ENCODE results near the gene SCIN.
A peak's percentile ranks its signal among the peaks of the same experiment; 100 is the strongest.
"Not testable (repeated sequence)": the region's sequence is repeated elsewhere in the genome, so short reads cannot be mapped to it uniquely, and the experiment has no call there.

SCIN gene

DNA sequence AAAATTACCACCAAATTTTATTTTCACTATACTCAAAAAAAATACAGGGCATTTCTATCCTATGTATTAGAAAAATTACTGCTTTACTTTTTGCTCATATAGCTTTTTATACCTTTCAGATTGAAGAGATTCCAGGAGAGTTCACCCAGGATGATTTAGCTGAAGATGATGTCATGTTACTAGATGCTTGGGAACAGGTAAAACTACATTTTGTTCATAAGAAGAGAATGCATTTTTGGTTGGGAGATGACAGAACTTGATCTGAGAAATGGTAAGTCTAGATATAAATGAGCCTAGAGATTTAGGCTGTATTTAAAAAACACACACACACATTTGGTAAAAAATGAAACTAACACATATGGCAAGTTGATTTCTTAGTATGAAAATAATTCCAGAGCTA is 78.8 kb downstream of the SCIN start:
- no peak for DNase-seq

DNA sequence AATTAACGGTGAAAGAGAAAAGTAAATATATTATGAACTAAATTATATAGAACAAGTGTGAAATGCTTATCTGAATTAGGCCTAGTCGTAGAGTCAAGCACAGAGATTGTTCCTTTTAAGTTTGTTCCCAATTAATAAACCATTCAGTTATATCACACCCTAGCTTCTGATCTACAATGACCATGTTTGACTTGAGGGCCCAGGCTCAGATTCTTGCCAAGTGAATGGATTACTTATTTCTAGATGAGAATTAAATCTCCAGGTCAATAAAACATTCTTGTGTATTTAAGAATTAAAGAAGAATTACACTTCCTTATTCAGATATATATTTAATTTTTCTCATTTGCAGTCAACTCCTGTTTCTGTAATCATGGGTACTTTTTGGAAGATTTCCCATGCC is 79.6 kb downstream of the SCIN start:
- DNase-seq = no peak

DNA sequence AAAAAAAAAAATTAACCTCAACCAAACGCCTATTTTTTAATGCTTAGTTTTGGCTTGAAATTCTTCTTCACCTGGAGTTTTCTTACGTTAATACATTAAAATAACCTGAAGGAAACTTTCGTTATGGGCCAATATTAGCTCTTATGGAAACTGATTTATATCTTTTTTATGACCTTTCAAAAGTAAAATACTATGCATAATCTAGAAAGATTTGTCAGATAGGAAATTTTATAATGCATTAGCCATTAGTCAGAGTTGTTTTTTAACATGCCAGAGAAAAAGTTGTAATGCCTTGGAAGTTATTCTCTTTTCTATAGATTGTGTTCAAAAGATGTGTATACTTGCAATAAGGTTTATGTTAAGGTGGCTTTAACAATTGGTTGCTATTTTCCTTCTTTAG is 82.6 kb downstream of the SCIN start:
- no peak for DNase-seq

DNA sequence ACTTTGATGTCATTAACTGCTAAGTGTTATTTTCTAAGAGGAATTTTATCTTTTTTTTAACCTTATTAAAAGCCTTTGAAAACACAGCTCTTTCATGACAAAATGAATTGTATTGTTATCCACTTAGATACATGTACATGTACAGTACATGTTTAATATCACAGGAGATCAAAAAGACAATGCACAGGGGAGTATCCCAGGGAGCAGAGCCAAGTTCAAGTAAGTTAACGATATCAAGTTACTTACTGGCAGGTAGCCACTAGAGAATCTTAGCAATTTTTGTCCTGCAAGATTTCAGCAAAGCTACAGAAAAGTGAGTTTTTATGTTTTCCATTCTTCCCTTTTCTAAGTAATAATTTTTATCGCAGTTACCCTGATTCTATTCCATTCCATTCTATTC is 83.0 kb downstream of the SCIN start:
- no peak for DNase-seq

DNA sequence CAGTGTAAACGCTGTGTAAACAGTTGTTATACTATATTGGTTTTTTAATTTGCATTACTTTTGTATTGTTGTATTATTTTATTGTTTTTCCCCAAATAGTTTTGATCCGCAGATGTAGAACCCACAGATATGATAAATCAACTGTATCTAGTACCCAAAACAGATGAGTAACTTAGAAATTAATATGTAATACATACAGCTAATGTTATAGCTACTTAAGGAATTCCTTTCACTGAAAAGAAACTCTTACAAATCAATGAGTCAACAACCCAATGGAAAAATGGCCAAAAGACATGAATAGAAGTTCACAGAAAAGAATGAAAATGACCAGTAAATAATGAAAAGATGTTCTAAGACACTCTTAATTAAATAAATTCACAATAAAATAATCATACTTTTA is 84.6 kb downstream of the SCIN start:
- no peak for DNase-seq

DNA sequence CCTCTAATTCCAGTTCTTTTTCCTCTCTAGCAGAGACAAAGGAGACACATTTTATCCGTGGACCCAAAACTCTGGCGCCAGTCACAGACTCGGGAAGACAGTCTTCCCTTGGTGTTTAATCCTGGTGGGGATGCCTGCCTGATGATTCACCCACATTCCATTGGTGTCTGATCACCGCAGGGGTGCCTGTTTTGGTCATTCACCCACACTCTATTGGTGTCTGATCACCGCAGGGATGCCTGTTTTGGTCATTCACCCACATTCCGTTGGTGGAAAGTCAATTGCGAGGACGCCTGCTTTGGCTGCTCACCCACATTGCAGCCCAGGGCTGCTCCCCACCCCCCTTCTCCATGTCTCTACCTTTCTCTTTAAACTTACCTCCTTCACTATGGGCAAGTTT is 89.9 kb downstream of the SCIN start:
- not testable (repeated sequence) for DNase-seq

DNA sequence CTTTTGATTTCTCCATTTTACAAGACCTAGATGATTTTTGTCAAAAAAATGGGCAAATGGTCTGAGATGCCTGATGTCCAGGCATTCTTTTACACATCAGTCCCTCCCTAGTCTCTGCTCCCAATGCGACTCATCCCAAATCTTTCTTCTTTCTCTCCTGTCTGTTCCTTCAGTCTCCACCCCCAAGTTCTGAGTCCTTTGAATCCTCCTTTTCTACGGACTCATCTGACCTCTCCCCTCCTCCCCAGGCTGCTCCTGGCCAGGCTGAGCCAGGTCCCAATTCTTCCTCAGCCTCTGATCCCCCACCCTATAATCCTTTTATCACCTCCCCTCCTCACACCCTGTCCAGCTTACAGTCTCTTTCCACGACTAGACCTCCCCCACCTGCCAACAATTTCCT is 90.5 kb downstream of the SCIN start:
- DNase-seq = not testable (repeated sequence)

DNA sequence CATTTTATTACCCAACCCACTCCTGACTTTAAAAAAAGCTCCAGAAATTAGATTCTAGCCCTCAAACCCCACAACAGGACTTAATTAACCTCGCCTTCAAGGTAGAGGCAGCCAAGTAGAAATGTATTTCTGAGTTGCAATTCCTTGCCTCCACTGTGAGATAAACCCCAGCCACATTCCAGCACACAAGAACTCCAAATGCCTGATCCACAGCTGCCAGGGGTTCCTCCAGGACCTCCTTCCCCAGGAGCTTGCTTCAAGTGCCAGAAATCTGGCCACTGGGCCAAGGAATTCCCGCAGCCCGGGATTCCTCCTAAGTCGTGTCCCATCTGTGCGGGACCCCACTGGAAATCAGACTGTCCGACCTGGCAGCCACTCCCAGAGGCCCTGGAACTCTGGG is 91.1 kb downstream of the SCIN start:
- DNase-seq = no peak

DNA sequence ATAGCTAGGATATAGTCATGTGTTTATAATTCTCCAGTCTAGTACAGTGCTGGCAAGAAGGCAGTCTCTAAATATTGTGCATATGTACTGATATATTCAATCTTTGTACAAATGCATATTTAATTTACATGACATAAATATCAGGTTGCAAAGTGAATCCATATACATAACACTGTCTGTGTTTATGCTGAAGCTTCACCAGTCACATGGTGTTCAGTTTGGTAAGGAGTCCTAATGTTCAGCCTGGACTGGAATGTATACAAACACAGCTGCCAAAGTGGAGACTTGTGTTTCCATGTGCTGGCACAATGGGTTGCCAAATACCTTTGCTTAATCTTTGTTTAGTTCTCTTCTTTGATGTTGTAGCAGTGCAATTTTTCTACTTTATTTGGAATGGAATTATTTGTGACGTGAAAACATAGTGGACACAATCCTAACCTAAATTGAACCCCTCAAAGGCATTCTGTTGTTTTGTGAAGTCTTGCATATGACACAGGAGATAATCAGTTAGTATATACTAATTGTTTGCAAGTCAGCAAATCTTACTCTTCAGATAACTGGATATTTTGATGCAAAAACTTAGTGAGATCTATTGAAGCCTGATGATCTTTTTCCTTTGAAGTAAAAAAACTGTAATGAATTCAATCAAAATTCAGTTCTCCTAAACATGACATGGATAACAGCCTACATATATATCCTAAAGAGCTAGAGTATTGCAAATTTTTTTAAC is 99.6 kb downstream of the SCIN start:
- DNase-seq = no peak

DNA sequence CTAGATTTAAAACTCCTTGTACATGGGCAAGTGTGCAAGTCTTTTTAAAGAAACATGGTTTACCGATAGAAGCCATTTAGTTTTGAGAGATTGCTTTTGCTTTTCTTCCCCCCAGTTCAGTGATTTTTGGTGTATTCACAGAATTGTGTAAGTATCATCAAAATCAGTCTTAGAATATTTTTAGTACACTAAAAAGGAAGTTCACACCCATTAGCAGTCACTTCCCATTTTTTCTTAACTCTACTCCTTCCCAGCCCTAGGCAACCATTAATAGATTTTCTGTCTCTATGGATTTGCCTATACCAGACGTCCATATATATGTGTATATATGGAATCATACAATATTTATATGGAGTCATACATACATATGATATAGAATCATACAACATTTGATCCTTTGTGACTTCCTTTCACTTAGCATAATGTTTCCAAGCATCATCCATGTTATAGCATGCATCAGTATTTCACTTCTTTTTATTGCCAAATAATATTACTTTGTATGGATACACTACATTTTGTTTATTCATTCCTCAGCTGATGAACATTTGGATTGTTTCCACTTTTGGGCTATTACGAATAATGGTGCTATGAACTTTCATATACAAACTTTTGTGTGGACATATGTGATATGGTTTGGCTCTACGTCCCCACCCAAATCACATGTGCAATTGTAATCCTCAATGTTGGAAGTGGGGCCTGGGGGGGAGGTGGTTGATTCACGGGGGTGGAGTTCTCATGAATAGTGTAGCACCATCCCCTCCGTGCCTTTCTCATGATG is 100.4 kb downstream of the SCIN start:
- no peak for DNase-seq

DNA sequence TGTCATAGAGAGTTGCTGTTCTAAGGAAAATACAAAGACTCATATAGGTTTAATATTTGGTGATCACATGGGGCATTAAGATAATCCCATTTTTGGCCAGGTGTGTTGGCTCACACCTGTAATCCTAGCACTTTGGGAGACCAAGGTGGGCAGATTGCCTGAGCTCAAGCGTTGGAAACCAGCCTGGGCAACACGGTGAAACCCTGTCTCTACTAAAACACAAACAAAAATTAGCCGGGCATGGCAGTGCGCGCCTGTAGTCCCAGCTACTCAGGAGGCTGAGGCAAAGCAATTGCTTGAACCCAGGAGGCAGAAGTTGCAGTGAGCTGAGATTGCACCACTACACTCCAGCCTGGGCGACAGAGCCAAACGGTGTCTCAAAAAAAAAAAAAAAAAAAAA is 102.9 kb downstream of the SCIN start:
- not testable (repeated sequence) for DNase-seq

DNA sequence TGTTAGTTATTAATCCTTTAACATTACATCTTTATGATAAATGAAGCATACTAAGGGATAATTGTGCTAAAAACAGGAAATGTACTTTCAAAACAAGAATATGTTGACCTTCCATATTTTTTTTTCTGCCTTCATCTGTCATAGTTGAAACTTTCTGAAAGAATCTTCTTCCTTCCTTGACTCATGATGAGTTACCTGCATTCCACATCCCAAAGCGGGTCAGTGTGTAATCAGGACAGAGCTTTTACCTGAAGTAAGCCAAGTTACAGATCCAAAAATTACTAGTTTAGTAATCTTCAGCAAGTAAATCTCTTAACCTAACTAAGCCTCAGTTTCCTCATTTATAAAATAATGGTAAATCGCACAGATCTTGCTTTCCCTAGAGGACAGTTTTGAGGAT is 103.5 kb downstream of the SCIN start:
- no peak for DNase-seq

DNA sequence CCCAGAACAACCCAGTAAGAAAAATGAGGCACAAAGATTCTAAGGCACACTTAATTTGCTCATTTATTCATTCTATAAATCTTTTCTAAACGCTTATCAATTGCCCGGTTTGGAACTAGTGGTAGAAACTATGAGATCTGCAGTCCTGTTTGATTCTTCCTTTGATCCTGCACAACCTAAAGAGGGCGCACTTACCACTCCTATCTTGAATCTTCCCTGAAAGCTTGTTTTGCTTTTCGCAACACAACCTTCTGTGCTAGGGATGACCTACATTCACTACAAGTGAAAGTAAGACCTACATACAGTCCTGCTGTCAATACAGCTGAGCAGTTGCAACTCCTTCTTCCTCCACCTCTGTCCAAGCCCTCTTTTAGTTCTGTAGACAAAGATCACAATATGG is 104.3 kb downstream of the SCIN start:
- no peak for DNase-seq

DNA sequence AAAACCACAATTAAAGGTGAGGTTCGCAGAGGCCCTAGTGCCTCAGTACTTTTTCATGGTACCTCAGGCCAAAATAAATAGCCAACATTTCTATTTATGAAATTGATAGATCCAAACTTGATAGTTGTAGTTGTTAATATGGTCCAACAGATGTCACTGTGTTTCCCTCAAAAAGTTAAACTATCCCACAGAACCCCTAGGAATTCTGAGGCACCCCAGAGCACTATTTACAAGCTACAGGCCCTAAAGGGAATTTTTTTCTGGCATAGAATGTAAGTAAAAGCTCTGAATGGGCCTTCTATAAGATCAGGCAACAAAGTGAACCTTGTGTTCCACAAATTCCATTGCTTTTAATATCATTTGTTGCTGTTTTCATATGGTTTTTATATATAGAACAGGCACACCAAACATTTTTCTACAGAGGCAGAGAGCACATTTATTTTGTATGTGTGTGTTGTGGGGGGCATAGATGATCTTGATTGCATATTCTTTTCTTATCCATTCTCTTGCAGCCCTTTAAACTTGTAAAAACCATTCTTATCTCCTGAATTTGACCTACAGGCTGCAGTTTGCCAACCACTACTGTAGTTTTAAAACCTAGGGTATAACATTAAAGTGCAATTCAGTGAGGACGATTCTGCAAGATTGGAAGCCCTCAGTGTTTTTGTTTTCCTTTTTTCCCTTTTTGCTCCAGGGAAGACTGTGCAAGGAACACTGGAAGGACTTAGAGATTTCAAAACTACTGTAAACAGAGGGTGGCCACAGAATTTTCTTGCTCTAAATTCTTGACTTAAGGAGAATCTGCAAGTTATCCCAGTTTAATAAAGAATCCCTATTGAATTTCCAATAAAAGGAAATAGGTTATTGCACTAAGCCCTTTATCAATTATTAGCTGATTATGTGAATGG is 113.4 kb downstream of the SCIN start:
- no peak for DNase-seq

DNA sequence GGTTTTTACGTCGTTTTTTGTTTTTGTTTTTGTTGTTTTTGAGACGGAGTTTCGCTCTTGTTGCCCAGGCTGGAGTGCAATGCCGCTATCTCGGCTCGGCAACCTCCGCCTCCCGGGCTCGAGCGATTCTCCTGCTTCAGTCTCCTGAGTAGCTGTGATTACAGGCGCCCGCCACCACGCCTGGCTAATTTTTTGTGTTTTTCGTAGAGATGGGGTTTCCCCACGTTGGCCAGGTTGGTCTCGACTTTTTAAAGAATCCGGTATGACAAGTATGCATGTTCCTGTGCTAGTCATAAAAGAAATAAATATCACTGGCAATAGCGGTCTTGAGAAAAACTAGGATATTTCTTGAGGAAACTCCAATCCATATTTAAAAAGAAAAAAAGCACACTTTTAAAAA is 114.2 kb downstream of the SCIN start:
- no peak for DNase-seq

DNA sequence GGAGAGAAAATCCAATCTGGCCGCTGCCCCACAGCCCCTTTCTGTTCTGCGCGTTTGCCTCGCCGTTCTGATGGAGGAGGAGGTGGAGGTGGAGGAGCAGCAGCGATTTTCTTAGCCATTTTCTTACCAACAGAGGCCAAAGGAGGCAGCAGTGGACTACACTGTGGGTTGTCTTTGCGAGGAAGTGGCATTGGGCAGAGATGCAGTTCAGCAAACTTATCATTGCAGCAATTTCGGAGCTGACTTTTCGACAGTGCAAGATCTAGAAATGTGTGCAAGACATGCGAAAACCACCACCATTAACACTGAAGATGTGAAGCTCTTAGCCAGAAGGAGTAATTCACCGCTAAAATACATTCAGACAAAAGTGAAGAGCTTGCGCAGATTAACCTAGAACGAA is 115.0 kb downstream of the SCIN start:
- no peak for DNase-seq

DNA sequence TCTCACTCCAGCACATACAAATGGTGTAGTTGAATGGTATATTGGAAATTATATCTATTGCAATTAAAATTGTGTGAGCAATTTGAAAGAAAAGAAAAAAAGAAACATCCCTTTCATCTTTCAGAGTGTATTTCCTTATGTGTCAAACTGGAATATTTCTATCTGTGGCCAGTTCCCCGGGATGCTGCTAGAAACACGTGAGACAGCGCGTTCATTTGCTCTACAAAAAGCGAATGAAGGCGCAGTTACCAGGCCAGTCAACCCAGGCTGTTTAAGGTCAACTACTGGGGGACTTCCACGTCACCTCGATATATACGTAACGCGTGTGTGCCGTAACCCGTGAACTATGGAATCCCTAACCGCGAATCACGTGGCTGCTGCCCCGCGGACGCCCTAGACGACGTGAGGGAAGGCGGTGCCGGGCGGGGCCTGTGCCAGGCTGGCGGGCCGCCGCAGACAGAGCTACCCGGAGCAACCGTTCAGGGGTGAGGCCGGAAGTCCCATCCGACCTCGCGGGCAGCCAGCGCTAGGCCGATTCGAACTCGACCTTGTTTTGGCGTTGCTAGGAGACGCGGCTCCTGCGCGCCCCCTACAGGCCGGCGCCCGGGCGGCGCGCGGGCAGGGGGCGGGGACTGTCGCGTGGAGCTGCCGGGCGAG is 115.8 kb downstream of the SCIN start:
- DNase-seq = peak; percentile 98

DNA sequence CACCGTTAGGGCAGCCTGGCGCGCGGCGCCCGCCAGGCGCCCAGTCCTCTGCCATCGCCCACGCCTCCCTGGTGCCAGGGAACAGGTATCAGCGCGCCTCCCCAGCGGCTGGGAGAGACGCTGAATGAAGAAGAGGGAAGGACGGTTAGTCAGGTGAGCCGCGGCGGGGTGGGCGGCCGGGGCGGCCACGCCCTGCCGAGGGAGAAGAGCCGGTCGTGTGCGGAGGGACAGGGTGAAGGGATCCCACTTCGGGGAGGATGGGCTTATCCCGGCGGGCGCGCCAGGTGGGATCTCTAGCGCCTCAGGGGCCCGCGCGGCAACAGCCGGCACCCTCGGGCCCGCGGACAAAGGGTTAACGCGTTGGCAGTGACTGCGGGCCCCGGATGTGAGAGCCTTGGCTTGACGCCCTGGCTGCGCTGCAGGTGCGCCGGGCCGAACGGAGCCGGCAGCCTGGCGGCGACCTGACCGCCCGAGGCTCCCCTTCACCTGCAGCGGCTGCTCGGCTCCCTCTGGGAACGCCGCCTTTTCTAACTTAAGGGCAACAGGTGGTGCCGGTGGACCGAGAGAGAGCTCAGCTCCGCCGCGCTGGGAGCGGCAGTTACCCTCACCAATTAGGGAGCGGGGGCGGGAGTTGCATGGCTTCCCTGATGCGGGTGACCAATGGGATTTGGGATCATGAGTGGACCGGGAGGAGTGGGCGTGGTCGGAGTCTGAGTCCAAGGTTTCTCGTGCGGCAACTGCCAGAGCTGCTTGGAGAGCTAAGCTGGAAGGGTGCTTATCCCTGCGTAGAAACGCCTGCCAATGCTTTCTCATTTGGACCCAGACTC is 116.6 kb downstream of the SCIN start, which contains the start of gene ARL4A:
Gene ARL4A, plus strand, starts transcription at position 743 of the 827 bp plus-strand sequence. CDS start 622 bp downstream, outside the sequence.
- DNase-seq = peak; percentile 58

DNA sequence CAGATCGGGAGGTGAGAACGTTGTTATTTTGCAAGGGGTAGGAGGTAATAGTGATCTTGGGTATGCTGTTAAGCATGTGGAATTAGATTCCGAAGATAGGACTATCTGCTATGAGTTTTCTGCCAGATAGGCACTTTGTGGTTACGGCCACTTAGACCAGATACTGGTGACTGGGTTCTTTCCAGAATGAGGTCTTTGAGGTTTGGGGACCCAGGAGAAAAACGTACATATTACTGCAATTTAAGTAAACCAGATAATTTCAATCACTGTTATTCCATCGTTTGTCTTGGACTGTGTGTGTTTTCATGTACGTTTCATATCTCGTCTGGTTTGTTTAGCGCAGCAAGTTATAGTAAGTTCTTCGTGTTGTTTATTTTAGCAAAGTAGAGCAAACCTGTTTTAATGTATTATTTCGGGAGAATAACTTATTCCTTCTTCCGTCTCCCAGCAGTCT is 117.2 kb downstream of the SCIN start:
- no peak for DNase-seq

DNA sequence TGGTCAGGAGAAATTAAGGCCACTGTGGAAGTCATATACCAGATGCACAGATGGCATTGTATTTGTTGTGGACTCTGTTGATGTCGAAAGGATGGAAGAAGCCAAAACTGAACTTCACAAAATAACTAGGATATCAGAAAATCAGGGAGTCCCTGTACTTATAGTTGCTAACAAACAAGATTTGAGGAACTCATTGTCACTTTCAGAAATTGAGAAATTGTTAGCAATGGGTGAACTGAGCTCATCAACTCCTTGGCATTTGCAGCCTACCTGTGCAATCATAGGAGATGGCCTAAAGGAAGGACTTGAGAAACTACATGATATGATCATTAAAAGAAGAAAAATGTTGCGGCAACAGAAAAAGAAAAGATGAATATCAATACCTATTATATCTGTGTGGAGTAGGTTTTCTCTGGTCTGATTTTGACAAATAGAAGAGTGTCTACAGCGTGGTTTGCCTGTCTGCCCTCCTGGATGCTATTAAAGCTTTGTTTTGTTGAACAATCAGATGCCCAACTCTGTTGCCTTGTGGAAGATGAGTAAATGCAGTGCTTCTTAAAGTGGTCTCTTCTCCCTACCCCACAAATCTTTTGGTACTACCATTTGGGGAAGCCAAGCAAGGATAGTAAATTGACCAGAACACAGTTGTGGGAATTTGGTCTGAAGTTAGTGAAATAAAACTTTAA is 118.1 kb downstream of the SCIN start:
- not testable (repeated sequence) for DNase-seq

DNA sequence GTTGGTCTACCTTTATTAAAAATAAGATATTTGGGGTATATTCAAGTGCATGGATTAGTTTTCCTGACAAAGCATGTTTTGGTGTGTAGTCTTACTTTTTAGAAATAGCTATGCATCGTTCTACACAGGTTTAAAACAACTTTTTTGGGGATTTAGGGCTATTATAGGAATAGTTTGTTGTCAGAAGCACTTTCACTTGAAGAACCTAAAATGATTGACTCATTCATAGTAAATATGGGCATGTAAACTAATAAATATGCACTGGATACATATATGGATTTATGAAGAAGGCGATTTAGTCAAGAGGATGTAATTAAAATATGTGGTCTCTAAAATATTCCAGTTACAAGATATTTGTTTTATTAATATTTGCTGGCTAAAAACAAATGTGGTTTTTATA is 118.9 kb downstream of the SCIN start:
- no peak for DNase-seq

All from activated gamma-delta T cell (primary cell).